ENCODE results near the gene NEDD9.

Gene NEDD9

DNA sequence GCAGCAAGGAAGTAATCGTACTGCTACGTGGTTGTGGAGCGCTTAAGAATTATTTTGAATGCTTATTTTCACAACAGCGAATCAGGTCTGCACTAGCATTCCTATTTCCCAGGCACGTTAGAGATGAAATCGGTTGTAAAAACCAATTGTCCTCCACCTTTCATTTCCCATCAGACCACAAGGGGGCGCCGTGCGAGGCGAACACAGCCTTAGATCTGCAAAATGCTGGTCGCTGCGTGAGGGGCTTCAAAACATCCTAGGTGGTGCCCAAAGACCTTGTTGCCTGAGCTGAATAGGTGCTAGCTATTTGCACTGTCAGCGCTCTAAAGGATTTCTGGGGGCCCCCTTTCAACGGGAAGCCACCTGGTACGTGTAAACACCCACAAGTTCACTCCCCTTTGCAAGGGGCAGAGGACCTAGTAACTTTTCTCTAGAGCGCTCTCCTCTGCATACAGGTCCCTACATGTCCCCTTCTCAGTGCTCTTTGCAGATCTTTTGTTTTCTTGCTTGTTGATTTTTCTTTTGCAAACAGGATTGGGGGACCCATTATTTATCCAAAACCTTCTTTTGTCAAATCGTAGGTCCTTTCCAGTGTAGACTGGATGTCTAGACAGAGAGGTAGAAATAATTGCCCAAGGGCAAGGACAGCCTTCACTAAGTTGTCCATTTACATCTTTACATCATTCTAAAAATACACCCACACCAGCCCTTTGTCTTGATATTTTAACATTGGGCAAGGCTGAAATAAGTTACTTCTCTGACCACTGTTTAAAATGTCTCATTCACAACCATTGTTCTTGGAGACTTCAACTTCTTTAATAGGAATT lies 59.8 kb downstream of the NEDD9 start:
- DNase-seq: peak; percentile 18

- DNase-seq: no peak
These were observed 60.5 kb downstream of the NEDD9 start for GRCh38 chr6:11171952-11172351.

DNA sequence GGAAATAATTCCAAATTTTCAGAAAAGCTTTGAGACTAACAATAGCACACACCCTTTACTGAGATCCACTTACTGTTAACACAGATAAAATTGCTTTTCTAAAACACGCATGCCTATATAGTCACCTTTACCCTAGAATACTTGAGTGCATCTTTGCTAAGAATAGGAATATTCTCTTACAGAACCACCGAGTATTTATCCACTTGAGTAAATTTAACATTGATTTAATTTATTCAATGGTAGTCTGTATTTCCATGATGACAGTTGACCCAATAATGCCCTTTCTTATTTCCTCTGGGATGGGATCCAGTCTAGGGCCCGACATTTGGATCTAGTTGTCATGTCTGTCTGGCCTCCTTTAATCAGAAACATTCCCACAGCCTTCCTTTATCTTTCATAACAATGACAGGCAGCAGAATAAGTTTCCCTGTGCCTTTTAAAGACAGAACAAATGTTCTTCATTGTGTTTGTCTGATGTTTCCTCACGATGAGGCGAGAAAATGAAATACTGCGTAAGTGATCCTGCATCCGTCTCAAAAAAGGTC lies 64.3 kb downstream of the NEDD9 start:
- DNase-seq: no peak

DNA sequence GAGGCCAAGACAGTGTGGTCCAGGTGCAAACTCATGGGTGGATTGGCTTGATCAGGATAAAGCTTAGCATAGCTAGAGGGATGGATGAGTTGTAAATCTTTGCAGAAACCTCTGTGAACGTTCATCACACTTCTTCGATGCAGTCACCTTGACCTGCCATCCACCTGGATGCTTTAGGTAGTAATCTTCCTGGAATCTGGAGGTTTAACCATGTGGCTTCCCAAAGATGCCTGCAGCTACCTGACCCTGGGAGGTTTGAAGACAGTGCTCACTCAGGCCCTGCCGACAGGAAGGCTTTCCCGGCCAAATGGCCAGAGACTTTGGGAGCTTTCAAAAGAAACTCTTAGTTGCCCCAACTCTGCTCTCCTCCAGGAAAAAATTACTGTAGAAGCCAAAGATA lies 65.5 kb downstream of the NEDD9 start:
- DNase-seq: no peak

GRCh38 chr6:11164717-11165646 lies 67.5 kb downstream of the NEDD9 start:
- no peak for DNase-seq

DNA sequence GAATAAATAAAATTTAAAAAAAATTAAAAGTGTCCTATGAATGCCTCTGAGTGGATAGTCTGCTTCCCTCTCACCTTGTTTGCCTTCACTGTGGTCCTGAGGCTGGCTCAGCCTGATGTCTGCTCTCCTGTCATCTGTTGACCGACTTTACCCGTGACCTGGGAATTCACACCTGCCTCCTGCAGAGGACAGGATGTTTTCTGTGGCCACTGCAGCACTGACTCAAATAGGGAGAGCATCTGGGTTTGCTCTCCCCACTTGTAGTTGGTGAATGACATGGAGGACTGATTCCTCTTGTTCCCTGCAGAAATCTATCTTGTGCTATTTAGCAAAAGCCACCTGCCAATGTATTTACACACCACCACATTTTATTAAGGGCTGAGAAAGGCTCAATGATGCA lies 68.5 kb downstream of the NEDD9 start:
- DNase-seq: no peak

- no peak for DNase-seq
These were observed 70.2 kb downstream of the NEDD9 start for GRCh38 chr6:11162262-11162661.

DNA sequence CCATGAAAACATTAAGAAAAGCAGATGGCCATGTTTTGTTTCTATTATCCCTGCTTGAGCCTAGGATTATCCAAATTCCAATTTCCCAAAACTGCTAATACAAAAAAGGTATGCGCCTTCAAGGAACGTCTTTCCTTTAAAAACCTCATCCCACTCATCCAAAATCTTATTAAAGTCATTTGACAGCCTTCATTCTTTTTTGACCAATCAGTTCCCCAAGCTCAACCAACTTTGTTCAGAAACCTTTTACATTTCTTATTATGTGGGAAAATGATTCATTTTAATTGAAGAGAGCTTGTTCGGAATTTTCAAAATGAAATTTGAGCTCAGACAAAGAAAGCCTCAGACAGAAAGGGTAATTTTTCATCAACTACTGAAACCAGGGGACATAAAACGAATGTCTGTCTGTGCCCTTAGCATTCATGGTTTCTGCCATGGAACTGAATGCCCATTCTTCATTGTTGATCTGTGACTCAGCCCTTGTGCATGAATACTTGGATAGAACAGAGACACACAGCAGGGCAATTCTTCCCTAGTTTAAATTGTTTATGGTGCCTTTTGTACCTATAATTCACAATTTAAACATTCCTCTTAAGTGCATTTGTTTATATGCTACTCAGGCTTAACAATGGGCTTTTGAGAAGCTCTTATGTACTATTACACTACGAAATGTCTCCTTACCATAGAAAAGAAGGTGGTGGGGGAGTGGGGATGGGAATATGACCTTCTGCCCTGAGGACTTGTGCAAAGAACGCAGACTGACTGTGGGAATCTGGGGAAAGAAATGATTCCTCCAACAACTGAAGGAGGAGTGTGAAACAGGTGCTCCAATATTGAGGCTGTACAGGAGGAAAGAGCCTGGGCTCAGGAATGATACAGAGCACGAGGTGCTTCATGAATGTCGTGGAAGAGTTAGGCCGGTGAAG lies 71.2 kb downstream of the NEDD9 start:
- peak; percentile 38 for DNase-seq

GRCh38 chr6:11160199-11160598 lies 72.3 kb downstream of the NEDD9 start:
- peak; percentile 67 for DNase-seq

DNA sequence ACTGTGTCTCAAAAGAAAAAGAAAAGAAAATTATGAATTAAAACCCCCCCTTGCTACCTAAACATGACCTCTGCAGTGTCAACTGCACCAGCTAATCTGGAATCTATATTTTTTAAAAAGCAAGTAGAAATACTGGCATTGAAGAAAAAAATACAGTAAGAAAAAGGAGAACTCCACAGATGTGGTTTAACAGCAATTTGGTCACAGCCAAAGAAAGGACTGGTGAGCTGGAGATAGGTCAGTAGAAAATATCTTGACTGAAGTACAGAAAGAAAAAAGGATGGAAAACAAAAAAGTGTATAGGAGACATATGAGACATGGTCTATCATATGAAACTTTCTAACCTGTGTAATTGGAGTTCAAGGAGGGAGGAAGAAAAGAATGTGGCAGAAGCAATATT lies 76.9 kb downstream of the NEDD9 start:
- no peak for DNase-seq

DNA sequence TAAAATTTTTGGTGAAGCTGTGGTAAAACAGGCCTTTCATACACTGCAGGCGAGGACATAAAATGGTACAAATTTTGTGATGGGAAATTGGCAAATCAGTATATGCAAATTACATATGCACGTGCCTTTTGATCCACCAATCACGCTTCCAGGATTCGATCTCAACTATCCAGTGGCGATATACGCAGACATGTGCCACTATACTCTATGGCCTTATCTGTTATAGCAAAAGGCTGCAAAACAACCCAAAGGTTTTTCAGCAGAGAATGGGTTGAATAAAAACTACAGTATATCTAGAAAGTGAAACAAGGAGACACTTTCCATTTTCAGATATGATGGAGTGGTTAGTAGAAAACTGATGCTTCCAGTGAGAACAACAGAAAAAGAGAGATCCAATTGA lies 79.0 kb downstream of the NEDD9 start:
- DNase-seq: no peak

DNA sequence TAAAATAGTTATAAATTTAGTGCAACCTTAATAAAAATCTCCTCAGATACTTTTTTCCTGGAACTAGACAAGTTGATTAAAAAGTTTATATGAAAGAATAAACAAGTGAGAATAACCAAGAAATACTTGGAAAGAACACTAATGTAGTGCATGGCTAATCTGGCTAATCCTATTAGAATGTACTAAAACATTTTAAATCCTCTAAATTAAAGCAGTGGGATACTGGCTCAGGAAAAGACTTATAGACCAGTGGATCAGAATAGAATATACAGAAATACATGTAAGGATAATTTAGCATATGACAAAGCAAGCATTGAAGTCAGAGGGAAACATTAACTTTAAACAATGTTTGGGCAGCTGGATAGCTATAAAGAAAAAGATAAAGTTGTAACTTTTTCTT lies 79.9 kb downstream of the NEDD9 start:
- DNase-seq: no peak

- no peak for DNase-seq
These were observed 81.0 kb downstream of the NEDD9 start for GRCh38 chr6:11151488-11151887.

- DNase-seq: no peak
These were observed 82.9 kb downstream of the NEDD9 start for GRCh38 chr6:11149551-11149950.

DNA sequence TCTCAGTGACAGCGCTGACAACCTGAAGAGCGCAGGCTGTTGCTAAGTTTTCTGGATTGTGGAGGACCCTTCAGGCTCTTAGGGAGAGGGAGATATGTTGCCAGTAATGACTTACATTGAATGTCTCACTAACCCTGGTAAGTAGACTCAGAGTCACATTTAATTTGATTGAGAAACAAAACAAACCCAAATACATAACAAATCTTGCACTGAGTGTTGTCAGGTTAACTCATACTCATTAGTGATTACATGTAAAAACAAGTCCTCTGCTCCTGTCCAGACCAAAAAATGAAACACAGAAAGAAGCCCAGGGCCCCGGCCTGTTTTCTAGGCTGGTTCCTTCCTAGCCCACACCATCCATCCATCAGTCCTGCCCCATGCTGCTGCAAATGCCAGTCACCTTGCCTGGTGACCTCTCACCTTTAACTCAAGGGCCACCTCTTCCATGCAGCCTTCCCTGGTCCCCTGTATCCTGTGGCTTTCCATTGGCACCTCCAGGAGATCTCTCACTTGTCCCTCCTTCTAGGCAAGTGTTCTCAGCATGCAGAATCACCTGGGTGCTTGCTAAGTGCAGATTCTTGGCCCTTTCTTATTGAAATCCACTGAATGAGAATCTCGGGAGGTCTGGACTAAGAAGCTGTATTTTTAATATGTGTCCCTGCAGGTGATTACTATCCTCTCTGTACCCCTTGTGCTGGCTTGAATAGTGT lies 86.2 kb downstream of the NEDD9 start:
- DNase-seq: no peak

- peak; percentile 72 for DNase-seq
These were observed 88.0 kb downstream of the NEDD9 start for GRCh38 chr6:11144393-11144851.

- DNase-seq: peak; percentile 89
These were observed 88.8 kb downstream of the NEDD9 start for GRCh38 chr6:11143394-11144371.

- DNase-seq: no peak
These were observed 90.0 kb downstream of the NEDD9 start for GRCh38 chr6:11142296-11143027.

DNA sequence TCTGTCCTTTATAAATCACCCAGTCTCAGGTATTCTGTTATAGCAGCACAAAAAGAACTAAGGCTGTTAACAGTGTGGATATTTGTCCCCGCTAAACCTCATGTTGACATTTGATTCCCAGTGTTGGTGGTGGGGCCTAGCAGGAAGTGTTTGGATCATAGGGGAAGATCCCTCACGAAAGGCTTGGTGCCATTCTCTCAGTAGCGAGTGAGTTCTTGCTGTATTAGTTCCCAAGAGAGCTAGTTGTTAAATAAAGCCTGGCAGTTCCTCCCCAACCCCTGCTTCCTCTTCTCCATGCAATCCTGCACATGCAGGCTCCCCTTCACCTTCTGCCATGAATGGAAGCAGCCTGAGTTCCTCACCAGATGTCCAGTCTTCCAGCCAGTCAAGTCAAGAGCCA lies 91.2 kb downstream of the NEDD9 start:
- DNase-seq: no peak

- DNase-seq: peak; percentile 69
These were observed 92.4 kb downstream of the NEDD9 start for GRCh38 chr6:11140056-11140455.
